GM21526 (cell line): ENCODE data around the gene RORC.
"Not testable (repeated sequence)": the region's sequence is repeated elsewhere in the genome, so short reads cannot be mapped to it uniquely, and the experiment has no call there.

Source experiments
- ATAC-seq: cut with Tn5 transposase; IDR thresholded peaks from one replicate; pipeline ENCODE4 v1.9.1; 2021; ENCODE audit warnings: moderate library complexity; ENCODE audit not compliant: unreplicated experiment, low FRiP score

The RORC gene

DNA sequence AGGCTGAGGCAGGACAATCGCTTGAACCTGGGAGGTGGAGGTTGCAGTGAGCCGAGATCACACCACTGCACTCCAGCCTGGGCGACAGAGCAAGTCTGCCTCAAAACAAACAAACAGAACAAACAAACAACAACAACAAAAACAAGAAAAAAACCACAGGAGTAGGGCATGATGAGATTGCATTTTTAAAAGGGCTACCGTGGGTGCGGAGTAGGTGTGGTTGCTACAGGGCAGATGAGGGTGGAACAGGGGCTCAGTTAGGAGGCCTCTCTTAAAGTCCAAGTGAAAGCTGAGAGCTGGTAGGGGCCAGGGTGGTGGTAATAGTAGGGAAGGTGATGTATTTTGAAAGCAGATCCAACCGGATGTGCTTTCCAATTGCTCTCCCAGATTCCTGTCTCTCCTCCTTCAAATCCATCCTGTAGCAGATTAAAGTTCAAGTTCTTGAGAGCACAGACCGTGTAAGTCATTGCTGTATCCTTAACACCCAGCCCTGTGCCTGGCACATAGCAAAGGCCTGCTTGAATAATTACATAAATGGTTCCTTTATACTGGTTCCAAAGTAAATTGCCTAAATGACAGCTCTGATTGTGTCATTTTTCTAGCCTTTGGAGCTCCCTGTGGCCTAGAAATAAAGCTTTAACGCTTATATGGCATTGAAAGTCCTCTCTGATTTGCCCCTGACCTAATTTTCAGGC is 22.2 kb downstream of the RORC start:
- ATAC-seq: no peak

GRCh38 chr1:151807766-151808165 is 23.8 kb downstream of the RORC start:
- no peak for ATAC-seq

DNA sequence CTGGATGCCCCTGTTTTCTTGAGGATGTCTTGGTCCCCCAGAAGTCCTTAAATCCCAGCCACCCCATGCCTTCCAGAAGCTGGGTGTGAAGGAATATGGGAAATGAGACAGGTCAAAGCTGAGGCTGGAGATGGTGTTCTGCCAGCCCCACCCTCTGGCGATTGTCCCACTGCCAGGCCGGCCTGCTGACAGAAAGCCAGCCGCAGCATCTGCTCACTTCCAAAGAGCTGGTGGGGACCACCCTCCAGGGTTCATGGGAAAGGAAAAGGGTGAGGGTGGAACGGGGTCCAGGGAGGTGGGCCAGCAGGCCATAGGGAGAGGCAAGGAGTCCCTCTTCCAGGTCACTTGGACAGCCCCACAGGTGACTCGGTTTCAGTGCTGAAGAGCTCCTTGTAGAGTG is 24.5 kb downstream of the RORC start:
- no peak for ATAC-seq

DNA sequence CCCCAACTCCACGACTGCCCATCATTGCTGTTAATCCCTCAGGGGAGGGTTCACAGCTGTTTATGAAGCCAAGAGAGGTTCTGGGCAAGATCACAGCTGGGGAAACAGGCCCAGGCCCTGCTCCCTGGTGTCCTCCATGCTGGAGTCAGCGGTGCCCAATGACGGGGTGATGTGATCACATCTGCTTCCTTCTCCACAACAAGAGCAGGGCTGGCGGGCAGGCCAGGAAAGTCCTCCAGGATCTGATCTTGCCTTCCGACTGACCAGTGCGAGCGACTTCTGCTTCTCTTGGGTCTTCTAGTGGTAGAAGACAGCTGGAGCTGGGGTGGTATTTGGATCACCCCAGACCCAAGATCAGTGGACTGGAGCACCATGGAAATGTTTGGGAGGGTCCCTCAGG is 25.4 kb downstream of the RORC start:
- no peak for ATAC-seq

DNA sequence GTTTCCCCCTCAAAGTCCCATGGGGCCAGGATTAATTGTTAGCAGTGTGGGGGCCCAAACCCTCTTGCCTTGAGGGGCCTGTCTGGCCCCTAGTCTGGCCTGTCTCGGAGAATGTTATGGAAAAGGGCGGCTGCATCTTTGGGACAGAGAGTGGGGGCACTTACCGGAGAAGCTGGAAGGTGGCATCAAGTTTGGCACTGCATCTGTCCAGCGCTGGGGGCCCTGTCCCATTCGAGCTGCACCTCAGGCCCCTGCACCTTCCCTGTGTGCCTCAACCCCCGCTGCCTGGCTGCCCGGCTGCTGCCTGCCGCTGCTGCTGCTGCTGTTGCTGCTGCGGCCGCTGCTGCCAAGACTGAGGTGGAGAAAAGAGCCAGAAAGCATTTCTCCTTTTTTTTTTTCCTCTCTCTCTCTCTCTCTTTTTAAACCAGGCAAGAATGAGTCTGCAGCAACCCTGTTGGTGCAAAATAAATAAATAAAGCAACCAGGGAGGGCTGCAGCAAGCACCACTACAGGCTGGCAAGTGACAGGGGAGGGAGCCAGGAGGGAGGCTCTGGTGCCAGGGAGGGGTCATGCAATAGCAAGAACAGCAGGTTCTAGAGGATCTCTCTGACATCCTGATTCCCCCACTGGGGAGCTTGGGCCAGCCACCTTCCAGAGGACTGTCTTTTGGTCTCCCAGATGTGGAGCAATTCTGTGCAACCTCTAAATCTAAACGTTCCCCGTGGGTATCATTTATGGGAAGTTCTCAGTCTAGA is 26.4 kb downstream of the RORC start, which contains the start of gene LINGO4:
Gene LINGO4, minus strand, starts transcription at position 354 of the 755 bp plus-strand sequence. CDS start 2,715 bp downstream, outside the sequence.
- no peak for ATAC-seq

- no peak for ATAC-seq
These were observed 27.7 kb downstream of the RORC start for GRCh38 chr1:151803915-151804314.

- ATAC-seq: no peak
These were observed 28.4 kb downstream of the RORC start for GRCh38 chr1:151803164-151803563.

- no peak for ATAC-seq
These were observed 29.2 kb downstream of the RORC start for GRCh38 chr1:151802372-151802771.

DNA sequence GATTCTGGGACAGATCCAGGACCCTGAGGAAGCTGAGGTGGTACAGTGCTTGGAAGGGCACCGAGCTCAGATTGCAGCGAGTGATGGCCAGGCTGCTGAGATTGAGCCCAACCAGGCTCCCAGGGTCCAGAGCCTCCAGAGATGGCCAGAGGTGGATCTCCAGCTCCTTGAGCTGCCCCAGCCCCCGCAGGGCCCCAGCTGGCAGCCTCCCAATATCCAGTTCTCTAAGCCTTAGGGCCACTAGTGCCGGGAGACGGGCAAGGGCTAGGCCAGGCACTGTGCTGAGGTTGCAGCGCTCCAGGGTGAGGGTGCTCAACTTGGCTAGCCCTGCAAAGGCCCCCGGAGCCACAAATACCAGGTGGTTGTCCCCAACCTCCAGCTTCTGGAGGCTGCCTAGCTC is 29.8 kb downstream of the RORC start:
- no peak for ATAC-seq

GRCh38 chr1:151801310-151801820 is 30.2 kb downstream of the RORC start:
- ATAC-seq: no peak

DNA sequence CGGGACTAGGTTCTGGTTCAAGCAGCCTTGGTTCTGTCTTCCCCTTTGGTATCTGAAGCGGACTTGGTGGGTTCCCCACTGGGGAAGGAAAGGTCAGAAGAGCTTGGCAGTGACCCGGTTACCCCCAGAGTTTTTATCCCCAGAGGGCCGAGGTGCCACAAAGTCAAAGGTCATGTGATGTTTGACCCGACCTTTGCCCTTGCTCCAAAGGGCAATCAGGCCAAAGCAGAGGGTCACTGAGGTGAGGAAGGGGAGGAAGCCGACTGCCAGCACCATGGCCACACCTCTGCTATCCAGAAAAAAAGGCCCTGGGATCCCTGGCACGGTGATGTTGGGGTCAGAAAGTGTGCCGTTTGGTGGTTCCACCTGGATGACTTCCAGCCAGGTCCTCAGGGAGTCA is 30.8 kb downstream of the RORC start:
- no peak for ATAC-seq

- no peak for ATAC-seq
These were observed 32.2 kb downstream of the RORC start for GRCh38 chr1:151799179-151800022.

DNA sequence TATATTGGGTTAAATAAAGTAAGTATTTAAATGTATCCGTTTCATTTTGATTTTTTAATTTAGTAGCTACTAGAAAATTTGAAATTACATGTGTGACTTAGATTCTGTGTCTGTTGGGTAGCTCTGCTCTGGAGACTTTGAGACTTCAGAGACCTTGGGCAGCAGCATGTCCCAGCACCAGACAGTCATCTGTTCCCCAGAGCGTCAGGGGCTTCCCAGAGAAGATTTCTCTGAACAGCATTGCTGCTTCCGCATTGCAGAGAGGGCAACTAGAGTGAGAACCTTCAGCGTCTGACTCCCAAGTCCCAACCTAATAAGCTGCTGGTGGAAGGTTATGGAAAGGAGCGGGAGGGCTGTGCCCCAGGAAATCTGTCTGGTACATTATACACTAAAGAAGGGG is 33.0 kb downstream of the RORC start:
- ATAC-seq: no peak

DNA sequence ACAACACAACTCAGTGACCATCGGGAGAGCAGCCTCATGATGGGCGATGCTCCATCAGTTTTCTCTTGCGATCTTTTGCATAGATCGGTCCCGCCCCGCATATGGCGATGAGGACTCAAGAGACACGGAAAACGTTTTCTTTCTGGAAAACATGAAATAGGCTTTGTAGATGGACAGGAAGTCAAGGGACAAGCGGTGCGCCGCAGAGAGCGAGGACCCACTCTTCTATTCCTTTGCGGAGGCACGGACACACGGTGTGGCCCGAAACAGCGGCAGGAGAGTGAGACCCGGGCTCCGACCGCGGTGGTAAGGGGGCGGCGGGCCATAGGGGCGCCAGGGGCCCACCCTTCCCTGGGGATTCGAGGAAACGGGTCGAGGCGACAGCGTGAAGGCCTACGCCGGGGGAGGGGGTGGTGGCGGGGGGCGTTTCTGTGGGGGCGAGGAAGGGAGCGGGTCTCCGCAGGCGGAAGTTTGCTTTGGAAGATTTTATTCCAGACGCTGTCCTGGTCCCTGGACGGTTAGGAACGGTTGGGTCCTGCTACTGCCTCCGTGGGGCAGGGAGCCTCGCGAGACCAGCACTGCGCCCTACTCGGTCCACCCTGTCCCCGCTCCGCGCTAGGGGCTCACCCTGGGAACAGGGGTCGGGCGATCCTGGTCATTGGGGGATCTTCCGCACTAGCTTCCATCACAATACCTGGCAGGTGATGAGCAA is 40.5 kb downstream of the RORC start:
- ATAC-seq: no peak

- ATAC-seq: peak; percentile 92
These were observed 41.3 kb downstream of the RORC start, which contains the start of gene TDRKH for GRCh38 chr1:151790071-151790939. Gene TDRKH (minus strand): TSS chr1:151790500. CDS start chr1:151783022, 7,478 bp downstream.

DNA sequence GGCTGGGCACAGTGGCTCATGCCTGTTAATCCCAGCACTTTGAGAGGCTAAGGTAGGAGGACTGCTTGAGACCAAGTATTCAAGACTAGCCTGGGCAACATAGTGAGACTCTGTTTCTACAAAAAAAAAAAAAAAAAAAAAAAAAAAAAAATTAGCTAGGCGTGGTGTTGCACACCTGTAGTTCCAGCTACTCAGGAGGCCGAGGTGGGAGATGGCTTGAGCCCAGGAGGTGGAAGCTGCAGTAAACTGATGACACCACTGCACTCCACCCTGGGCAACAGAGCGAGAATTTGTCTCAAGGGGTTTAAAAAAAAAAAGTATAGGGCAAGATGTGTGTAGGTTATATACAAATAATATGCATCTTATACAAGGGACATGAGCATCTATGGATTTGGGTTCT is 43.9 kb downstream of the RORC start:
- ATAC-seq: no peak

DNA sequence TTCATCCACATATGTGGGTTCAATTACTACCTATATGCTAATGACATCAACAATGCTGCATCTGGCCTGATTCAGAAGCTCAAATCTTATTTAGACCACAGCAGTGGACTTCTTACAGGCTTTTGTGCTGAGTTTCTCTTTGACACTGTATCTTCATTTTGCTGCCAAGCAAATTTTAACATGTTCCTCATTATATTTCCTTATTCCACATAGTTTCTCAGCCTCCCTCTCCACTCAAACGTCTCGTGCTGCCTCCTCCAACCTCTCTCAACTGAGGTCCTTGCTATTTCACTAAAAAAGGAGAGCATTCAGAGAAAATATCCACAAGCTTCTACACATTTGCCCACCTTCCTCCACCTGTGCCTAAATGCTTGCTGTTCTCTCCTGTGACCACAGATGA is 47.8 kb downstream of the RORC start:
- no peak for ATAC-seq

DNA sequence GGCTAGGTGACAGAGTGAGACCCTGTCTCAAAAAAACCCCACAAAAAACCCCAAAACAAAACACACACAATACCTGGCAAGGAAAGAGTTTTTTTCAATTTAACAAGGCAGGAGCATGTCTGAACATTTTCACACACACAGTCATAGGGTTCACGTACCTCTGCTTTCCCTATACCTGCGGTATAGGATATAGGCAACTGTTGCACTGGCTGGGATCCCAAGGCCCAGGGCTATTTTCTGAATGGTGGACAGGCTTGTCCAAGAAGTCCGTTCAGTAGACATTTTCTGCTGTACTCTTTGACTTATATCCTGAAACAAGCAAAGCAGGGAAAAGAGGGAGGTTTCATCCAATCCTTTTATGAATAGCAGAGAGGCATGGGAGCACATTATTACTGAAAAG is 48.9 kb downstream of the RORC start:
- no peak for ATAC-seq

DNA sequence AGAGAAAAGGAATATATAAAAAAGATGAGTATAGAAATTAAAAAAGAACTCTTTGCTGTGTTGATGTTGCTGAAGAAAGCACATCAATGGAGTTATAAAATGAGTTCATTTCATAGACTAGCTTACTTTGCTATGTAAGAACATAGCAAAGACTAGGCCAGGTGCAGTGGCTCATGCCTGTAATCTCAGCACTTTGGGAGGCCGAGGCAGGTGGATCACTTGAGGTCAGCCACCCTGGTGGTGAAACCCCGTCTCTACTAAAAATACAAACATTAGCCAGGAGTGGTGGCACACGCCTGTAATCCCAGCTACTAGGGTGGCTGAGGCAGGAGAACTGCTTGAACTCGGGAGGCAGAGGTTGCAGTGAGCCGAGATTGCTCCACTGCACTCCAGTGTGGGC is 49.6 kb downstream of the RORC start:
- not testable (repeated sequence) for ATAC-seq
